Fibroblast of villous mesenchyme (primary cell): ENCODE data around the gene RHOV. TPM values are rescaled to one million over a fixed set of nuclear protein-coding genes. Genes with fewer than 3 reads are reported as not detected.
A peak's percentile ranks its signal among the peaks of the same experiment; 100 is the strongest.

Experiments
- DNase-seq: peaks from one replicate; pipeline ENCODE4 v3.0.0-alpha.2; 2010; ENCODE audit warnings: low read depth
- H3K4me3 ChIP-seq: 2 replicates; pipeline ENCODE4 v1.5.1; 2011; ENCODE audit warnings: low read depth, mild to moderate bottlenecking, low read length
- small RNA-seq: library from RNA; depleted of rRNA; stranded (forward); fragments of <200 nt; gene quantifications from one replicate; pipeline ENCODE3, GENCODE V24; 2012
- total RNA-seq: library from RNA; depleted of rRNA; stranded (reverse); fragments of >200 nt; gene quantifications from 2 replicates; pipeline ENCODE4 v1.2.3, GENCODE V29; 2012
- TF ChIP-seq, protein P1 (sequence below): IDR thresholded peaks from 2 replicates; pipeline ENCODE4 v1.5.1; 2012; ENCODE audit warnings: low read depth, mild to moderate bottlenecking, low read length; ENCODE audit not compliant: insufficient read depth

The RHOV gene
- total RNA-seq, 1 donor: not detected

DNA sequence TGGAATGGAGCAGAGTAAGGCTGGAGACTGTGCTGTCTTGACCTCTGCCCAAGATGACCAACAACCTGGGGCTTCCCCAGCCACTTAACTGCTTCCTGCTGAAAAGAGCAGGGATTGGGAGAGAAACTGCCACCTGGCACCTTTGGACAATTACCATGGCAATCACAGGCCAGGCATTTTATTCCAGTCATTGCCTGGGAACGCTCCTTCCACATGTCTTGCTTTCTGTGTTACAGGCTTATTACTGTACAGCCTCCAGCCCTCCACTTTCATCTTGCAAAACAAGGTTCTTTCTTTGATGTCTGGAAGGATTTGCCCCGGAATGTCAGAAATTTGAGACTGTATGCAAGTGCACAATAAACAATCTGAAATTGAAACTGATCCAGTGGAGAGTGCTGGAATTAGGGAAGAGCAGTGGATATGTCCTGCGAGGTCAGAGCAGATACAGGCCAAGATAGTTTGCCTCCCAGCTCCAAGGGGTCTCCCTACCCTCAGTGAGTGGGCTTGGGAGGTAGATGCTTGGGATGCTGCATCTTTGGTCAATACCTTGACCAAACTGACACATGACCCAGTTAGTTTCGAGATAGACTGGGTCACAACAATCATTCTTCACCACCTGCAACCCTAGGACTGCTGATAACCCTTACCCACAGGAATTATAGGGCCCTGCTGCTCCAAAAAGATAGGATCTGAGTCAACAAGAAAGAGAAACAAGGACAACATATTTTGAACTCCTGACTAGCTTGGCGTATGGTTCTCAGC is 48.2 kb downstream of the RHOV start:
- peak; percentile 81 for DNase-seq
- no peak overlapping the region for H3K4me3 ChIP-seq
- TF ChIP-seq, protein P1, sequence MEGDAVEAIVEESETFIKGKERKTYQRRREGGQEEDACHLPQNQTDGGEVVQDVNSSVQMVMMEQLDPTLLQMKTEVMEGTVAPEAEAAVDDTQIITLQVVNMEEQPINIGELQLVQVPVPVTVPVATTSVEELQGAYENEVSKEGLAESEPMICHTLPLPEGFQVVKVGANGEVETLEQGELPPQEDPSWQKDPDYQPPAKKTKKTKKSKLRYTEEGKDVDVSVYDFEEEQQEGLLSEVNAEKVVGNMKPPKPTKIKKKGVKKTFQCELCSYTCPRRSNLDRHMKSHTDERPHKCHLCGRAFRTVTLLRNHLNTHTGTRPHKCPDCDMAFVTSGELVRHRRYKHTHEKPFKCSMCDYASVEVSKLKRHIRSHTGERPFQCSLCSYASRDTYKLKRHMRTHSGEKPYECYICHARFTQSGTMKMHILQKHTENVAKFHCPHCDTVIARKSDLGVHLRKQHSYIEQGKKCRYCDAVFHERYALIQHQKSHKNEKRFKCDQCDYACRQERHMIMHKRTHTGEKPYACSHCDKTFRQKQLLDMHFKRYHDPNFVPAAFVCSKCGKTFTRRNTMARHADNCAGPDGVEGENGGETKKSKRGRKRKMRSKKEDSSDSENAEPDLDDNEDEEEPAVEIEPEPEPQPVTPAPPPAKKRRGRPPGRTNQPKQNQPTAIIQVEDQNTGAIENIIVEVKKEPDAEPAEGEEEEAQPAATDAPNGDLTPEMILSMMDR: no peak

DNA sequence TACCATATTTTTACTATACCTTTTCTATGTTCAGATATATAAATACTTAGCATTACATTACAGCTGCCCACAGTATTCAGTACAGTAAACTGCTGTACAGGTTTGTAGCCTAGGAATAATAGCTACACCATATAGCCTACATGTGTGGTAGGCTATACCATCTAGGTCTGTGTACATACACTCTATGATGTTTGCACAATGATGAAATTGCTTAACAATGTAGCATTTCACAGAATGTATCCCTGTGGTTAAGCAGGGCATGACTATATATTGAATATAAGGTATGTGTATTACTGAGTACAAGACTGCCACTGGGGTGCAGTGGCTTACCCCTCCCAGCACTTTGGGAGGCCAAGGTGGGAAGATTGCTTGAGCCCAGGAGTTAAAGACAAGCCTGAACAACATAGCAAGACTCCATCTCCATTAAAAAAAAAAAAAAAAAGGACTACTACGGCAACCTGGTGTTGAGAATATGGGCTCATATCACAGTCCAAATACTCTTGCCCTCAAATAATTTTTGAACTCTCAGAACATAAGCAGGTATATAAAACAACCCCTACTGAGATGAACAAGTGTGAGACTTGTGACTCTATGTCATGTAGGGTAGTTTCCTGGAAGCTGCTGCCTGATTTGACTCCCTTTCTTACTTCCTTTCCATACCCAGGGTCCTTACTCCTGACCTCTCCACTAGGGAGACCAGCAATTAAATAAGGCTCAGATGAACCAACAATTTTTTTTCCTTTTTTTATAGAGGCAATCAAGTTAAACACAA is 50.3 kb downstream of the RHOV start:
- no peak overlapping the region for H3K4me3 ChIP-seq
- TF ChIP-seq, protein P1: no peak
- DNase-seq: no peak

Small RNA genes lying within 50 kb of the gene (small RNA-seq; reads per million reads assigned to genes)
- not detected for gene AC025166.1

Other genes starting within 250 kb of the RHOV start
- gene RAD51, start 179.1 kb downstream of the RHOV start, total RNA-seq: 3.5 and 4.2 TPM in 2 replicates
- gene RMDN3, start 119.0 kb downstream of the RHOV start, total RNA-seq: 17.3 and 17.4 TPM in 2 replicates
- gene GCHFR, start 110.2 kb downstream of the RHOV start, total RNA-seq: 2.6 and 2.9 TPM in 2 replicates
- under 0.01 TPM in 1 of 2 replicates, not detected in the other for gene C15orf62, start 104.3 kb downstream of the RHOV start, total RNA-seq
- 17.3 and 21.6 TPM in 2 replicates for gene ZFYVE19, start 67.1 kb downstream of the RHOV start, total RNA-seq
- gene DNAJC17, start 66.8 kb downstream of the RHOV start, total RNA-seq: 24.5 and 30.7 TPM in 2 replicates
- gene PPP1R14D, start 45.5 kb downstream of the RHOV start, total RNA-seq: not detected in 2 replicates
- gene SPINT1, start 30.2 kb downstream of the RHOV start, total RNA-seq: 0.32 and 0.43 TPM in 2 replicates
- 48.8 and 62.2 TPM in 2 replicates for gene VPS18, start 20.2 kb upstream of the RHOV start, total RNA-seq
- 5.5 and 6.0 TPM in 2 replicates for gene DLL4, start 55.1 kb upstream of the RHOV start, total RNA-seq
- 13.4 and 62.2 TPM in 2 replicates for gene CHAC1, start 79.2 kb upstream of the RHOV start, total RNA-seq
- gene INO80, start 242.0 kb upstream of the RHOV start, total RNA-seq: 21.6 and 29.8 TPM in 2 replicates